ENCODE data around the gene CNTN5.
"Not testable (repeated sequence)": the region's sequence is repeated elsewhere in the genome, so short reads cannot be mapped to it uniquely, and the experiment has no call there.

Gene CNTN5

DNA sequence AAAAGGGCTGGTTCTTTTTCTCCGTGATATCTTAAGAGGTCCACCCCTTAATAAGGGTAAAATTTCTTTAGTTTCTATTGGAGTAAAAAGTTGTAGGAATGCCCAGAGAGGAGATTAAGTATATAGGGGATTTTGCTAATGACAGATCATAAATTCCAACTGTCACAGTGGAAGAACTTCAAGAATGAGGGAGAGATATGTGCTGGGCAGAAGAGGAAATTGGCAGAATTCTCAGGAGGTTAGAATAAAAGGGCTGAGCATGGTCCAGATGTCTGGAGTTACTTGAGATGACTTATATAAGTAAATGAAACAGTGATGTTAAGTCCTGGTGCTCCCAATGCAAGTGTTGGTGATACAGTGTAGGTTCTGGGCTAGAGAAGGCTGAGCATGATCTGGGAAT is 1248.8 kb downstream of the CNTN5 start:
- Histone ChIP-seq H2BK120ac (ENCODE audit: low read depth, low read length) (no peak overlapping the region), H3K4me2 (ENCODE audit: low read length, poor library complexity, severe bottlenecking) (no peak overlapping the region), H3K18ac (ENCODE audit: low read depth in 1 of 2, low read length in 2 of 2) (no peak overlapping the region), H3K27me3 (ENCODE audit: control insufficient read depth in 1 of 2, insufficient read depth in 1 of 2, low read length in 2 of 2) (no peaks in the 10 kb centered on the region), H3K9ac (ENCODE audit: low read length) (no peak overlapping the region), H2AK5ac (ENCODE audit: low read length, severe bottlenecking) (no peak overlapping the region), H3K23ac (ENCODE audit: low read length in 2 of 2) (no peak overlapping the region), H3K4me3 (ENCODE audit: insufficient read depth in 1 of 2, low read depth in 1 of 2, low read length in 2 of 2) (no peak overlapping the region), H3K79me1 (replicated peaks; ENCODE audit: low read length, poor library complexity, severe bottlenecking) (no peaks in the 10 kb centered on the region), H2BK5ac (ENCODE audit: low read depth, low read length, poor library complexity, severe bottlenecking) (no peak overlapping the region), H2AFZ (ENCODE audit: low read depth, low read length) (no peak overlapping the region), H4K91ac (ENCODE audit: low read length) (no peak overlapping the region), H3K36me3 (ENCODE audit: control insufficient read depth in 1 of 2, insufficient read depth in 2 of 2, low read depth in 1 of 2, low read length in 2 of 2) (no peaks in the 10 kb centered on the region), H2BK15ac (ENCODE audit: low read depth, poor library complexity, severe bottlenecking) (no peak overlapping the region), H3K9me3 (ENCODE audit: control insufficient read depth, low read length) (peaks cover 9% of the 10 kb centered on the region), H3K4me1 (ENCODE audit: control insufficient read depth, insufficient read depth, low read depth, low read length) (no peaks in the 10 kb centered on the region), H2BK12ac (ENCODE audit: low read length in 2 of 2) (no peak overlapping the region), H3K27ac (ENCODE audit: low read length, poor library complexity, severe bottlenecking) (no peak overlapping the region), H4K8ac (ENCODE audit: low read length) (no peak overlapping the region), H3K4ac (ENCODE audit: low read depth in 1 of 2, low read length in 2 of 2) (no peak overlapping the region), H3K14ac (ENCODE audit: low read length in 2 of 2) (no peak overlapping the region)
- no peak for DNase-seq
- WGBS = 77% methylated on average over 1 of the region's 1 CpG

DNA sequence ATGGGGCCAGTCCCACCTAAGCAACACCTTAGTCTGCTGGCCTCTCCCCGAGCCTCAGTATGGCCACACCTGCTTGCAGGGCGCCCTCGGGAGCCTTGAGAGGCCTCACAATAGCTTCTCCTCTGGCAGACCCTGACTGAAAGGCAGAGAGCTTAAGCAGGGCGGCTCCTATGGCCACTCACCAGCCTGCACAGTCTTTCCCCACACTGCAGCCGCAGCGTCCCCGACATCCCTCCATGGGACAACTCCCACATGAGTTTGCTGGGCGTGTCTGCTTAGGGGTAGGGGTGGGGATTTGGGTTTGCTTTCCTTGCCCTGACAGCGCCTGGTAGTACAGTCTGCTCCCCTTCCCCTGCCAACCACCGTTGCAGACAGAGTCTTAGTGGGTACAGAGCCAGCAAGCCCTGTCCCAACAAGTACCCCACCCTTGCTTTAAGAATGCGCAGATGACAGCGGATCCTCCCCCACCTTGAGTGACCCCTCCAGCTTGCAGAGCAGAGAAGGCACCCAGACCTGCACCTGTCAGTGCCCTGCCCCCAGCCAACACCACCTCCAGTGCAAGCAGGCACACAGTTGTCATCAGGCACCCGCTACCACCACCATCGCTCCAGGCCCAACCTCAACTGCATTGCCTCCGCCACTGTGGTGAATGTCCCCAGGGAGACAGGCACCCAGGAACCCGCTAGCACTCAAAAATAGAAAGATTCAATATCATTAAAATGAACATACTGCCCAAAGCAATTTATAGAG is 1252.5 kb downstream of the CNTN5 start:
- Histone ChIP-seq H3K27me3 (ENCODE audit: control insufficient read depth in 1 of 2, insufficient read depth in 1 of 2, low read length in 2 of 2) (no peaks in the 10 kb centered on the region), H2AK5ac (ENCODE audit: low read length, severe bottlenecking) (no peak overlapping the region), H3K4me2 (ENCODE audit: low read length, poor library complexity, severe bottlenecking) (no peak overlapping the region), H3K79me1 (replicated peaks; ENCODE audit: low read length, poor library complexity, severe bottlenecking) (no peaks in the 10 kb centered on the region), H2BK120ac (ENCODE audit: low read depth, low read length) (no peak overlapping the region), H3K9ac (ENCODE audit: low read length) (no peak overlapping the region), H3K27ac (ENCODE audit: low read length, poor library complexity, severe bottlenecking) (no peak overlapping the region), H2BK12ac (ENCODE audit: low read length in 2 of 2) (no peak overlapping the region), H3K36me3 (ENCODE audit: control insufficient read depth in 1 of 2, insufficient read depth in 2 of 2, low read depth in 1 of 2, low read length in 2 of 2) (no peaks in the 10 kb centered on the region), H4K8ac (ENCODE audit: low read length) (no peak overlapping the region), H3K4me1 (ENCODE audit: control insufficient read depth, insufficient read depth, low read depth, low read length) (no peaks in the 10 kb centered on the region), H2AFZ (ENCODE audit: low read depth, low read length) (no peak overlapping the region), H3K18ac (ENCODE audit: low read depth in 1 of 2, low read length in 2 of 2) (no peak overlapping the region), H4K91ac (ENCODE audit: low read length) (no peak overlapping the region), H2BK5ac (ENCODE audit: low read depth, low read length, poor library complexity, severe bottlenecking) (no peak overlapping the region), H3K23ac (ENCODE audit: low read length in 2 of 2) (no peak overlapping the region), H3K9me3 (ENCODE audit: control insufficient read depth, low read length) (peaks cover 5% of the 10 kb centered on the region), H3K4me3 (ENCODE audit: insufficient read depth in 1 of 2, low read depth in 1 of 2, low read length in 2 of 2) (no peak overlapping the region), H2BK15ac (ENCODE audit: low read depth, poor library complexity, severe bottlenecking) (no peak overlapping the region), H3K4ac (ENCODE audit: low read depth in 1 of 2, low read length in 2 of 2) (no peak overlapping the region), H3K14ac (ENCODE audit: low read length in 2 of 2) (no peak overlapping the region)
- DNase-seq = no peak
- WGBS = 86% methylated on average over 12 of the region's 16 CpGs

DNA sequence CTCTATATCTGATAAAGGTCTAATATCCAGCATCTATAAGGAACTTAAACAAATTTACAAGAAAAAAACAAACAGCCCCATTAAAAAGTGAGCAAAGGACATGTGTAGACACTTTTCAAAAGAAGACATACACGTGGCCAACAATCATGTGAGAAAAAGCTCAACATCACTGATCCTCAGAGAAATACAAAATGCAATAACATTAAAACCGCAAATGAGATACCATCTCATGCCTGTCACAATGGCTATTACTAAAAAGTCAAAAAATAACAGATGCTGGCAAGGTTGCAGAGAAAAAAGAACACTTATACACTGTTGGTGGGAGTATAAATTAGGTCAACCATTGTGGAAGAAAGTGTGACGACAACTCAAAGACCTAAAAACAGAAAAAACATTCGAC is 1253.7 kb downstream of the CNTN5 start:
- not testable (repeated sequence) for H4K8ac ChIP-seq (ENCODE audit: low read length); H2BK120ac ChIP-seq (ENCODE audit: low read depth, low read length); H2BK15ac ChIP-seq (ENCODE audit: low read depth, poor library complexity, severe bottlenecking); H2AK5ac ChIP-seq (ENCODE audit: low read length, severe bottlenecking); H3K9ac ChIP-seq (ENCODE audit: low read length); H3K4me2 ChIP-seq (ENCODE audit: low read length, poor library complexity, severe bottlenecking); H3K4me3 ChIP-seq (ENCODE audit: insufficient read depth in 1 of 2, low read depth in 1 of 2, low read length in 2 of 2); H2BK5ac ChIP-seq (ENCODE audit: low read depth, low read length, poor library complexity, severe bottlenecking); H3K27me3 ChIP-seq (ENCODE audit: control insufficient read depth in 1 of 2, insufficient read depth in 1 of 2, low read length in 2 of 2); DNase-seq; H3K4me1 ChIP-seq (ENCODE audit: control insufficient read depth, insufficient read depth, low read depth, low read length); H3K79me1 ChIP-seq (replicated peaks; ENCODE audit: low read length, poor library complexity, severe bottlenecking); H2BK12ac ChIP-seq (ENCODE audit: low read length in 2 of 2); H3K4ac ChIP-seq (ENCODE audit: low read depth in 1 of 2, low read length in 2 of 2); H3K23ac ChIP-seq (ENCODE audit: low read length in 2 of 2); H3K9me3 ChIP-seq (ENCODE audit: control insufficient read depth, low read length); H2AFZ ChIP-seq (ENCODE audit: low read depth, low read length); H4K91ac ChIP-seq (ENCODE audit: low read length); H3K14ac ChIP-seq (ENCODE audit: low read length in 2 of 2); H3K36me3 ChIP-seq (ENCODE audit: control insufficient read depth in 1 of 2, insufficient read depth in 2 of 2, low read depth in 1 of 2, low read length in 2 of 2); H3K18ac ChIP-seq (ENCODE audit: low read depth in 1 of 2, low read length in 2 of 2); H3K27ac ChIP-seq (ENCODE audit: low read length, poor library complexity, severe bottlenecking)
- 94% methylated on average over 4 of the region's 4 CpGs for WGBS

DNA sequence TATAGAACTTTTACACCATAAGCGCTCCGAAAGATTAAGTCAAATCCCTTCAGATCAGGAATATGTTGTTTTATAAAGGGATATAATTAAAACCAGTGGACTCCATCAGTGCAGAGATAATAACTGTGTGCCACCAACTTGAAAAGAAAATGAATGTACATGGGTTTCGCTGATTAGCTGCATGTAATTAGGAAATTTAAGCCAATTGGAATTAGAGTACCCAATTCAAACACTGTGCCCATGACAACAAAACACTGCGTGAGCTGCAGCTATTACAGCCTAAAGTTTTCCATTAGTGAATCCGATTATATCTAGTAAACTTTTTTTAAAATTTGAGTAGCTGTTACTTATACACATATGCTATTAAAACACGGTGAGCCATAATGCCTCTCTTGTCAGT is 1274.0 kb downstream of the CNTN5 start:
- no peaks in the 10 kb centered on the region for H3K9me3 ChIP-seq (ENCODE audit: control insufficient read depth, low read length)
- H3K23ac ChIP-seq (ENCODE audit: low read length in 2 of 2) = no peak overlapping the region
- no peak overlapping the region for H2AFZ ChIP-seq (ENCODE audit: low read depth, low read length)
- no peak overlapping the region for H4K91ac ChIP-seq (ENCODE audit: low read length)
- WGBS = 88% methylated on average over 2 of the region's 6 CpGs
- no peak overlapping the region for H2BK12ac ChIP-seq (ENCODE audit: low read length in 2 of 2)
- H3K9ac ChIP-seq (ENCODE audit: low read length) = no peak overlapping the region
- H3K4me3 ChIP-seq (ENCODE audit: insufficient read depth in 1 of 2, low read depth in 1 of 2, low read length in 2 of 2) = no peak overlapping the region
- H3K18ac ChIP-seq (ENCODE audit: low read depth in 1 of 2, low read length in 2 of 2) = no peak overlapping the region
- no peaks in the 10 kb centered on the region for H3K36me3 ChIP-seq (ENCODE audit: control insufficient read depth in 1 of 2, insufficient read depth in 2 of 2, low read depth in 1 of 2, low read length in 2 of 2)
- no peak overlapping the region for H2BK5ac ChIP-seq (ENCODE audit: low read depth, low read length, poor library complexity, severe bottlenecking)
- H3K4me1 ChIP-seq (ENCODE audit: control insufficient read depth, insufficient read depth, low read depth, low read length) = no peaks in the 10 kb centered on the region
- no peak overlapping the region for H2BK120ac ChIP-seq (ENCODE audit: low read depth, low read length)
- H3K4ac ChIP-seq (ENCODE audit: low read depth in 1 of 2, low read length in 2 of 2) = no peak overlapping the region
- DNase-seq = no peak
- no peak overlapping the region for H2BK15ac ChIP-seq (ENCODE audit: low read depth, poor library complexity, severe bottlenecking)
- no peak overlapping the region for H2AK5ac ChIP-seq (ENCODE audit: low read length, severe bottlenecking)
- H3K79me1 ChIP-seq (replicated peaks; ENCODE audit: low read length, poor library complexity, severe bottlenecking) = no peaks in the 10 kb centered on the region
- H3K4me2 ChIP-seq (ENCODE audit: low read length, poor library complexity, severe bottlenecking) = no peak overlapping the region
- no peaks in the 10 kb centered on the region for H3K27me3 ChIP-seq (ENCODE audit: control insufficient read depth in 1 of 2, insufficient read depth in 1 of 2, low read length in 2 of 2)
- no peak overlapping the region for H3K27ac ChIP-seq (ENCODE audit: low read length, poor library complexity, severe bottlenecking)
- no peak overlapping the region for H3K14ac ChIP-seq (ENCODE audit: low read length in 2 of 2)
- H4K8ac ChIP-seq (ENCODE audit: low read length) = no peak overlapping the region

Measured in mesenchymal stem cell (in vitro differentiated cells and primary cell).